GM18526 (cell line): ENCODE measurements around the gene TAF4.
A peak's percentile ranks its signal among the peaks of the same experiment; 100 is the strongest.

ENCODE experiments used
- POLR2A ChIP-seq: IDR thresholded peaks from 3 replicates; pipeline ENCODE4 v1.6.1; 2011; ENCODE audit not compliant: insufficient read length; ENCODE audit errors: extremely low read depth

TAF4 gene, protein sequence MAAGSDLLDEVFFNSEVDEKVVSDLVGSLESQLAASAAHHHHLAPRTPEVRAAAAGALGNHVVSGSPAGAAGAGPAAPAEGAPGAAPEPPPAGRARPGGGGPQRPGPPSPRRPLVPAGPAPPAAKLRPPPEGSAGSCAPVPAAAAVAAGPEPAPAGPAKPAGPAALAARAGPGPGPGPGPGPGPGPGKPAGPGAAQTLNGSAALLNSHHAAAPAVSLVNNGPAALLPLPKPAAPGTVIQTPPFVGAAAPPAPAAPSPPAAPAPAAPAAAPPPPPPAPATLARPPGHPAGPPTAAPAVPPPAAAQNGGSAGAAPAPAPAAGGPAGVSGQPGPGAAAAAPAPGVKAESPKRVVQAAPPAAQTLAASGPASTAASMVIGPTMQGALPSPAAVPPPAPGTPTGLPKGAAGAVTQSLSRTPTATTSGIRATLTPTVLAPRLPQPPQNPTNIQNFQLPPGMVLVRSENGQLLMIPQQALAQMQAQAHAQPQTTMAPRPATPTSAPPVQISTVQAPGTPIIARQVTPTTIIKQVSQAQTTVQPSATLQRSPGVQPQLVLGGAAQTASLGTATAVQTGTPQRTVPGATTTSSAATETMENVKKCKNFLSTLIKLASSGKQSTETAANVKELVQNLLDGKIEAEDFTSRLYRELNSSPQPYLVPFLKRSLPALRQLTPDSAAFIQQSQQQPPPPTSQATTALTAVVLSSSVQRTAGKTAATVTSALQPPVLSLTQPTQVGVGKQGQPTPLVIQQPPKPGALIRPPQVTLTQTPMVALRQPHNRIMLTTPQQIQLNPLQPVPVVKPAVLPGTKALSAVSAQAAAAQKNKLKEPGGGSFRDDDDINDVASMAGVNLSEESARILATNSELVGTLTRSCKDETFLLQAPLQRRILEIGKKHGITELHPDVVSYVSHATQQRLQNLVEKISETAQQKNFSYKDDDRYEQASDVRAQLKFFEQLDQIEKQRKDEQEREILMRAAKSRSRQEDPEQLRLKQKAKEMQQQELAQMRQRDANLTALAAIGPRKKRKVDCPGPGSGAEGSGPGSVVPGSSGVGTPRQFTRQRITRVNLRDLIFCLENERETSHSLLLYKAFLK

GRCh38 chr20:62065674-62066338 lies at the start of gene TAF4:
TSS of gene TAF4 (minus strand) at chr20:62065881. CDS start at chr20:62065810, 71 bp downstream.
- peak; percentile 99 for TF ChIP-seq POLR2A

GRCh38 chr20:62114894-62115293 lies 49.2 kb upstream of the TAF4 start:
- TF ChIP-seq POLR2A: no peak

DNA sequence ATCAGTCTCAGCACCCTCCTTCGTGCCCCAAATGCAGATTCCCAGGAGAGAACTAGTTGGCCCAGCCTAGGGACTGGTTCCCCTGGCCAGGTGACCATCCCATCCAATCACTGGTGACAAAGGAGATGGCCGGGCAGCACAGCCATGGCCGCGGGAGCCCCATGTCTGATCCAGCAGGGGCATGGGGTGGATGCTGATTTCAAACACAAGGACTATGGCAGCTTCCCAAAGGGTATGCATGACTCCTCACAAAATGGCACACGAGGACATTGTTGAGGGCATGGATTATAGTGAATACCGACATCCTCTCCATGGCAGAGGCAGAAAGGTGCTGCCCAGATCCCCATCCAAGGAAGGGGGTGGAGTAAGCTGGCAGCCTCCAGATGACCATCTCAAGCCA lies 46.7 kb upstream of the TAF4 start:
- no peak for TF ChIP-seq POLR2A

GRCh38 chr20:62111148-62111547 lies 45.5 kb upstream of the TAF4 start:
- no peak for TF ChIP-seq POLR2A

GRCh38 chr20:62105592-62105991 lies 39.9 kb upstream of the TAF4 start:
- TF ChIP-seq POLR2A: no peak

GRCh38 chr20:62104791-62105345 lies 39.2 kb upstream of the TAF4 start:
- no peak for TF ChIP-seq POLR2A

DNA sequence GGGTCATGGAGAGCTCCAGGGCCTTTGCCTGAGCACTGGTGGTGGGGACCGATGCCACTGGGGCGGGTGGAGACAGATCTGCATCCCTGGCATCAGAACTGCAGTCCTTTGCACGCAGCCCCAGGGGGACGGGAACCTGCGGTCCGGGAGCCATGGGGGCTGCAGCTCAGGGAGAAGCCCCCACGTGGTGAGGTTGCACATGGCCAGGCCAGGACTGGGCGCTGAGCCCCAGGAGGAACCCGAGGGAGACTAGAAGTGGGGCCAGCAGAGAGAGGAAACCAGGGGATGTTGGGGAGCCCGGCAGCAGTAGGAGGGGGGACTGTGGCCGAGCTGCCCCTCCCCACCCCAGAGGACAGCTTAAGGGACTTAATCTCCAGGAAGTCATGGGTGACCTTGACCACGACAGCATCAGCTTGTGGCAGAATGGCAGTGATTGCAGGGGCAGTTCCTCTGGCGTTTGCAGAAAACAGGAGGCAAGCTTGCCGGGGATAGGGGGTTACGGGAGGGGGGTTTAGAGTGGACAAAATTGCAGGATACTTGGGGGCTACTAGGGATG lies 38.6 kb upstream of the TAF4 start:
- no peak for TF ChIP-seq POLR2A

DNA sequence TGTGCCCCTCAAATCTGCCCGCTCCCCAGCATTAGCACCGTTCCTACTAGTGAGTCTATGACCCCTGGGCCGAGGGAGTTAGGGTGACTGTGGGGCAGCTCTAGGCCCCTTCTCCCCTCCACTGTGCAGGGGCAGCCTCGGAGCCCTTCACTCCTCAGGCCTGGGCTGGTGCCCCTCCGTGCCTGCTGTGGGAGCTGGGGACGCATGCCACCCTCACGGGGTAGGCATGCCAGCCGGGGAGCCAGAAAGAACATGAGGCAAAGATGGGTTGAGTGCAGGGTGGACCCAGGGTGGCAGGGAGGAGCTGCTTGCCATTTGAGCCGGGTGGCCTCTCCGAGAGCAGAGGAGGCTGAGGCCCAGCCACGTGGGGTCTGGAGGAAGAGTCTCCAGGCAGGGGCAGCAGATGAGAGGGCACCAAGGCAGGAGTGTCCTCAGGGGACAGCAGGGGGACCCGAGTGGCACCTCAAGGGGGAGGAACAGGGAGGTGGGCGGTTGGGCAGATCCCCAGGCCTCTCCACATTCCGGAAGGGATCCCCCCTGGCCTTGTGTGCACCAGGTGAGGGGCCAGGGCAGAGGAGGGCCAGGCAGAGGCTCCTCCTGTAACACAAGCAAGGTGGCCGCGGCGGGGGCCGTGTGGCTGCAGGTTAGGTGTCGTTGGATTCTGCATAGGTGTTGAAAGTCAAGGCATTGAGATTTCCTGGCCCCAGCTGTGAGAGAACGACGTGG lies 38.0 kb upstream of the TAF4 start:
- no peak for TF ChIP-seq POLR2A

DNA sequence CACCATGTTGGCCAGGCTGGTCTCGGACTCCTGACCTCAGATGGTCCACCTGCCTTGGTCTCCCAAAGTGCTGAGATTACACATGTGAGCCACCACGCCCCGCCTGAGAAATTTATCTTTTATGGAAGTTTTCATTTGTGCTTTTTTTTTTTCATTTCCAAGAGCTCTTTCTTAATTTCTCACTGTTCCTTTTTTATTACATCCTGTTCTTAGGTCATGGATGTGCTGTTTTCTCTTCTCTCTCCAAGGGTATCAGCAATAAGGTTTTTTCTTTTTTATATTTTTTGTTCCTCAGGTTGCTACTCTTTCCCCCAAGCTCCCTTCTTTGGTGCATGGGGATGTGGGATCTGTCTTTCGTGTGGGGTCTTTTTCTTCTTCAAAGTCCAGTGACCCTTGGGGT lies 35.4 kb upstream of the TAF4 start:
- no peak for TF ChIP-seq POLR2A

GRCh38 chr20:62097881-62098407 lies 32.3 kb upstream of the TAF4 start:
- no peak for TF ChIP-seq POLR2A

GRCh38 chr20:62096421-62097380 lies 31.0 kb upstream of the TAF4 start:
- TF ChIP-seq POLR2A: no peak

DNA sequence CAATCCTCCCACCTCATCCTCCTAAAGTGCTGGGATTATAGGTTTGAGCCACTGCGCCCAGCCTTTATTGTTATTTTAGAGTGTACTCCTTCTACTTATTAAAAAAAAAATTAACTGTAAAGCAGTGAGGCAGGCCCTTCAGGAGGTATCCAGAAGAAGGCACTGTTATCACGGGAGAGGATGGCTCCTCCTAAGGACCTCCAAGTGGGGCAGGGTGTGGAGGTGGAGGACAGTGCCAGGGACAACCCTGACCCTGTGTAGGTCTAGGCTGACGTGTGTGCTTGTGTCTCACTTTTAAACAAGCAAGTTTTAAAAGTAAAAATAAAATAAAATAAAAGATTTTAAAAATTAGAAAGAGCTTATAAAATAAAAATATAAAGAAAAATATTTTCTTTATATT lies 23.7 kb upstream of the TAF4 start:
- TF ChIP-seq POLR2A: no peak
